HepG2 (cell line): ENCODE measurements around the gene G6PC2. TPM values are rescaled to one million over a fixed set of nuclear protein-coding genes. Genes with fewer than 3 reads are reported as not detected.

ENCODE experiments used
- ESRRA ChIP-seq: sonication (generic); formaldehyde crosslinking; IDR thresholded peaks from 2 replicates; pipeline ENCODE4 v1.5.1; 2020; ENCODE audit warnings: mild to moderate bottlenecking, low read depth, missing genetic modification reagents
- ETS1 ChIP-seq: sonication (generic); formaldehyde crosslinking; IDR thresholded peaks from 2 replicates; pipeline ENCODE4 v1.4.0; 2020; ENCODE audit warnings: missing genetic modification reagents
- HCFC1 ChIP-seq: fragments of 150-350 bp; IDR thresholded peaks from 2 replicates; pipeline ENCODE4 v1.6.1; 2014; ENCODE audit warnings: low read depth, low read length
- HNF4A ChIP-seq: sonication (generic); formaldehyde crosslinking; IDR thresholded peaks from 2 replicates; pipeline ENCODE4 v1.4.0; 2020; ENCODE audit warnings: missing genetic modification reagents
- KLF9 ChIP-seq: IDR thresholded peaks from 2 replicates; pipeline ENCODE4 v1.6.1; 2016; ENCODE audit warnings: low read depth
- MAFK ChIP-seq, 2 experiments: IDR thresholded peaks in 1 of 2; conservative IDR thresholded peaks in 1 of 2; 2 replicates each; pipeline ENCODE4 v1.6.1; 2011; ENCODE audit warnings: improper control_type of control experiment in 2 of 2, low read length in 2 of 2
- NR0B2 ChIP-seq: sonication (generic); formaldehyde crosslinking; IDR thresholded peaks from 2 replicates; pipeline ENCODE4 v1.4.0; 2020; ENCODE audit warnings: mild to moderate bottlenecking, missing genetic modification reagents
- ONECUT2 ChIP-seq: sonication (generic); formaldehyde crosslinking; IDR thresholded peaks from 2 replicates; pipeline ENCODE4 v1.4.0; 2020; ENCODE audit warnings: missing genetic modification reagents
- PBX2 ChIP-seq: IDR thresholded peaks from 2 replicates; pipeline ENCODE4 v1.6.1; 2016; ENCODE audit warnings: control low read depth
- RBM22 ChIP-seq: fragments of 200-400 bp; formaldehyde crosslinking; optimal IDR thresholded peaks from 2 replicates; pipeline ENCODE3; 2017; ENCODE audit warnings: mild to moderate bottlenecking, low read length, moderate library complexity
- RFXANK ChIP-seq: IDR thresholded peaks from 2 replicates; pipeline ENCODE4 v1.6.1; 2016
- SIN3B ChIP-seq: fragments of 150-350 bp; IDR thresholded peaks from 2 replicates; pipeline ENCODE4 v1.6.1; 2014; ENCODE audit warnings: low read length
- ZKSCAN8 ChIP-seq: IDR thresholded peaks from 2 replicates; pipeline ENCODE4 v1.6.1; 2016; ENCODE audit warnings: borderline replicate concordance, missing genetic modification reagents, missing compliant biosample characterization
- ZNF605 ChIP-seq: sonication (generic); formaldehyde crosslinking; IDR thresholded peaks from 2 replicates; pipeline ENCODE4 v1.8.0; 2022; ENCODE audit warnings: mild to moderate bottlenecking, missing genetic modification reagents
- ZNF782 ChIP-seq: sonication (generic); formaldehyde crosslinking; IDR thresholded peaks from 2 replicates; pipeline ENCODE4 v1.4.0; 2020; ENCODE audit warnings: missing genetic modification reagents, mild to moderate bottlenecking, borderline replicate concordance
- ZXDC ChIP-seq: sonication (generic); formaldehyde crosslinking; IDR thresholded peaks from 2 replicates; pipeline ENCODE4 v1.5.0; 2020; ENCODE audit warnings: mild to moderate bottlenecking, missing genetic modification reagents
- polyA plus RNA-seq, 8 experiments: library from polyadenylated mRNA; depleted of rRNA in 3 of 8; stranded (reverse) in 7 of 8; unstranded in 1 of 8; fragments of >200 nt; fragmentation: Illumina TruSeq in 4 of 8; extraction: Trizol in 4 of 8; gene quantifications; 2 replicates each; pipeline versions ENCODE4 v1.2.1 to v1.2.3, GENCODE V29; 2011 to 2016; ENCODE audit warnings: low read depth in 4 of 8, missing spikeins in 1 of 8, mixed read lengths in 1 of 8; ENCODE audit not compliant: insufficient read depth in 1 of 8
- total RNA-seq, 5 experiments: library from RNA; depleted of rRNA; stranded (reverse); fragments of >200 nt; fragmentation: Illumina TruSeq; extraction: Trizol; gene quantifications; 2 replicates each; pipeline ENCODE4 v1.2.3, GENCODE V29; 2016; ENCODE audit warnings: low read depth in 1 of 5

Gene G6PC2
- total and polyA plus RNA-seq, 2 of the 13 experiments (the other 11 are each of a cell fraction or from before 2014, with no cell fraction given), result not detected

GRCh38 chr2:168890006-168890782, 10.9 kb upstream of the G6PC2 start, which contains the start of gene SPC25 (continued):
- TF ChIP-seq ESRRA, result no peak; the same call in 1 of the 2 replicates
- TF ChIP-seq ZNF605 (CRISPR knock-in tag), result no peak
- TF ChIP-seq ETS1 (CRISPR knock-in tag), result no peak
- TF ChIP-seq MAFK (conservative IDR thresholded peaks at IDR 0.05 in 1 of 2, IDR thresholded peaks at IDR 0.05 in 1 of 2; ENCODE audit: low read length in 2 of 2), result no peak
- peak; percentile 94 for TF ChIP-seq SIN3B
- no peak for TF ChIP-seq KLF9 (CRISPR knock-in tag)
- TF ChIP-seq RBM22, result no peak
- peak; percentile 96 for TF ChIP-seq HCFC1
- TF ChIP-seq ZXDC (CRISPR knock-in tag), result peak; percentile 75; the same call in 1 of the 2 replicates
- no peak for TF ChIP-seq PBX2
- TF ChIP-seq ZKSCAN8 (CRISPR knock-in tag), result 0 out of 2 replicates have a peak, but pooled peaks have one; percentile 13
- no peak for TF ChIP-seq RFXANK (CRISPR knock-in tag)
- TF ChIP-seq NR0B2 (CRISPR knock-in tag), result peak; percentile 63; the same call in 1 of the 2 replicates
- TF ChIP-seq ZNF782 (CRISPR knock-in tag), result no peak
- TF ChIP-seq ONECUT2 (CRISPR knock-in tag), result 0 out of 2 replicates have a peak, but pooled peaks have one; percentile 33
- TF ChIP-seq HNF4A (CRISPR knock-in tag), result peak; percentile 10; the same call in 1 of the 2 replicates
